ENCODE measurements around the gene PLAGL2. TPM values are rescaled to one million over a fixed set of nuclear protein-coding genes. Genes with fewer than 3 reads are reported as not detected.

Gene PLAGL2
- total RNA-seq, 1 donor from 2014 or later, result 59.3 TPM

Other genes with a start within 250 kb of the PLAGL2 start
- 2.4 and 2.7 TPM in 2 replicates for gene XKR7, start 239.6 kb downstream of the PLAGL2 start, total RNA-seq
- 1.3 and 1.5 TPM in 2 replicates for gene CCM2L, start 197.3 kb downstream of the PLAGL2 start, total RNA-seq
- gene HCK, start 155.5 kb downstream of the PLAGL2 start, total RNA-seq, result not detected in 2 replicates
- 88.7 and 92.9 TPM in 2 replicates for gene TM9SF4, start 98.0 kb downstream of the PLAGL2 start, total RNA-seq
- gene POFUT1, start 137 bp upstream of the PLAGL2 start, total RNA-seq, result 48.7 and 49.8 TPM in 2 replicates
- 60.2 and 61.6 TPM in 2 replicates for gene KIF3B, start 69.9 kb upstream of the PLAGL2 start, total RNA-seq
- gene ASXL1, start 150.6 kb upstream of the PLAGL2 start, total RNA-seq, result 189 and 201 TPM in 2 replicates

Data from progenitor cell of endocrine pancreas (in vitro differentiated cells).